GM21515 (cell line): ENCODE measurements around the gene ADCY2.

ENCODE experiments used
- ATAC-seq: cut with Tn5 transposase; IDR thresholded peaks from one replicate; pipeline ENCODE4 v1.9.1; 2021; ENCODE audit not compliant: unreplicated experiment

ADCY2 gene

GRCh38 chr5:7586480-7586879 lies 190.5 kb downstream of the ADCY2 start:
- ATAC-seq: no peak

- ATAC-seq: no peak
Observed at GRCh38 chr5:7589800-7590199, 193.9 kb downstream of the ADCY2 start.

- no peak for ATAC-seq
Observed at GRCh38 chr5:7592910-7593309, 197.0 kb downstream of the ADCY2 start.

- ATAC-seq: no peak
Observed at GRCh38 chr5:7597059-7597642, 201.2 kb downstream of the ADCY2 start.

GRCh38 chr5:7606840-7607465 lies 211.0 kb downstream of the ADCY2 start:
- ATAC-seq: no peak

- ATAC-seq: no peak
Observed at GRCh38 chr5:7608772-7609171, 212.8 kb downstream of the ADCY2 start.

- ATAC-seq: no peak
Observed at GRCh38 chr5:7609726-7610125, 213.8 kb downstream of the ADCY2 start.

GRCh38 chr5:7610531-7611177 lies 214.7 kb downstream of the ADCY2 start:
- ATAC-seq: no peak

GRCh38 chr5:7611518-7611917 lies 215.6 kb downstream of the ADCY2 start:
- ATAC-seq: no peak

GRCh38 chr5:7615566-7616061 lies 219.7 kb downstream of the ADCY2 start:
- ATAC-seq: no peak

GRCh38 chr5:7616897-7617296 lies 221.0 kb downstream of the ADCY2 start:
- no peak for ATAC-seq

- no peak for ATAC-seq
Observed at GRCh38 chr5:7622498-7622897, 226.6 kb downstream of the ADCY2 start.

- no peak for ATAC-seq
Observed at GRCh38 chr5:7625740-7626139, 229.8 kb downstream of the ADCY2 start.

- no peak for ATAC-seq
Observed at GRCh38 chr5:7628248-7628647, 232.3 kb downstream of the ADCY2 start.

- no peak for ATAC-seq
Observed at GRCh38 chr5:7628820-7629219, 232.9 kb downstream of the ADCY2 start.

GRCh38 chr5:7629561-7629960 lies 233.6 kb downstream of the ADCY2 start:
- no peak for ATAC-seq

GRCh38 chr5:7634837-7635236 lies 238.9 kb downstream of the ADCY2 start:
- no peak for ATAC-seq

GRCh38 chr5:7638456-7638855 lies 242.5 kb downstream of the ADCY2 start:
- no peak for ATAC-seq

- no peak for ATAC-seq
Observed at GRCh38 chr5:7642029-7642428, 246.1 kb downstream of the ADCY2 start.

- ATAC-seq: no peak
Observed at GRCh38 chr5:7644723-7645122, 248.8 kb downstream of the ADCY2 start.

- ATAC-seq: no peak
Observed at GRCh38 chr5:7650755-7651154, 254.8 kb downstream of the ADCY2 start.

- no peak for ATAC-seq
Observed at GRCh38 chr5:7653046-7653445, 257.1 kb downstream of the ADCY2 start.
